ENCODE results near the gene APC. TPM values are rescaled to one million over a fixed set of nuclear protein-coding genes. Genes with fewer than 3 reads are reported as not detected.

The APC gene
- total and polyA plus RNA-seq, 10 of the 15 experiments (the other 5 are each of a cell fraction or from before 2014, with no cell fraction given): 3.2 to 23.3 (median 13.8) TPM

DNA sequence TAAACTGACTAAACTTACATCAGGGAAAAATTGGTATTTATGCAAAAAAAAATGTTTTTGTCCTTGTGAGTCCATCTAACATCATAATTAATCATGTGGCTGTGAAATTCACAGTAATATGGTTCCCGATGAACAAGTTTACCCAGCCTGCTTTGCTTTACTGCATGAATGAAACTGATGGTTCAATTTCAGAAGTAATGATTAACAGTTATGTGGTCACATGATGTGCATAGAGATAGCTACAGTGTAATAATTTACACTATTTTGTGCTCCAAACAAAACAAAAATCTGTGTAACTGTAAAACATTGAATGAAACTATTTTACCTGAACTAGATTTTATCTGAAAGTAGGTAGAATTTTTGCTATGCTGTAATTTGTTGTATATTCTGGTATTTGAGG is 106.8 kb downstream of the APC start:
- in situ Hi-C loops (cut with MboI) (no loop called here), intact Hi-C loops (cut with micrococcal nuclease; ENCODE audit: unreplicated experiment) (no loop called here)
- ChIA-PET CTCF (interaction anchor here (0.6 to 1.1 kb wide), 3 partner anchors 152 to 292 kb away, joined by 3 read pairs; no protein-coding TSS in a partner anchor), POLR2A (interaction anchor here (0.6 to 1.1 kb wide), 2 partner anchors 17 to 31 kb away, joined by 4 to 5 read pairs; partner anchors contain the start of gene SRP19), RAD21 (ENCODE audit: unreplicated experiment) (interaction anchor here (0.6 kb wide), 1 partner anchor 16 kb away, joined by 3 read pairs; the partner anchor contains the start of gene SRP19), SMC1A (ENCODE audit: uncharacterized antibody, unreplicated experiment) (interaction anchor here (1.1 kb wide), 1 partner anchor 72 kb away, joined by 4 read pairs; no protein-coding TSS in a partner anchor)
- no peak for TF ChIP-seq EED (IDR thresholded peaks at IDR 0.05; ENCODE audit: low read depth)
- no peak for TF ChIP-seq NBN (IDR thresholded peaks at IDR 0.05)
- no peak for TF ChIP-seq STAT1 (conservative IDR thresholded peaks at IDR 0.05)
- no peak for TF ChIP-seq SMARCA5 (IDR thresholded peaks at IDR 0.05)
- no peak for TF ChIP-seq ZNF207 (IDR thresholded peaks at IDR 0.05; ENCODE audit: borderline replicate concordance)
- TF ChIP-seq MYB (IDR thresholded peaks at IDR 0.05; ENCODE audit: borderline replicate concordance, low read depth, low read length): no peak
- TF ChIP-seq RBBP5 (conservative IDR thresholded peaks at IDR 0.05): no peak
- TF ChIP-seq DPF2 (IDR thresholded peaks at IDR 0.05): no peak
- TF ChIP-seq CBX3 (IDR thresholded peaks at IDR 0.05; ENCODE audit: borderline replicate concordance, low read depth): no peak
- TF ChIP-seq POLR2AphosphoS2 (IDR thresholded peaks at IDR 0.05; ENCODE audit: low read depth, low read length): no peak
- TF ChIP-seq, protein P1, sequence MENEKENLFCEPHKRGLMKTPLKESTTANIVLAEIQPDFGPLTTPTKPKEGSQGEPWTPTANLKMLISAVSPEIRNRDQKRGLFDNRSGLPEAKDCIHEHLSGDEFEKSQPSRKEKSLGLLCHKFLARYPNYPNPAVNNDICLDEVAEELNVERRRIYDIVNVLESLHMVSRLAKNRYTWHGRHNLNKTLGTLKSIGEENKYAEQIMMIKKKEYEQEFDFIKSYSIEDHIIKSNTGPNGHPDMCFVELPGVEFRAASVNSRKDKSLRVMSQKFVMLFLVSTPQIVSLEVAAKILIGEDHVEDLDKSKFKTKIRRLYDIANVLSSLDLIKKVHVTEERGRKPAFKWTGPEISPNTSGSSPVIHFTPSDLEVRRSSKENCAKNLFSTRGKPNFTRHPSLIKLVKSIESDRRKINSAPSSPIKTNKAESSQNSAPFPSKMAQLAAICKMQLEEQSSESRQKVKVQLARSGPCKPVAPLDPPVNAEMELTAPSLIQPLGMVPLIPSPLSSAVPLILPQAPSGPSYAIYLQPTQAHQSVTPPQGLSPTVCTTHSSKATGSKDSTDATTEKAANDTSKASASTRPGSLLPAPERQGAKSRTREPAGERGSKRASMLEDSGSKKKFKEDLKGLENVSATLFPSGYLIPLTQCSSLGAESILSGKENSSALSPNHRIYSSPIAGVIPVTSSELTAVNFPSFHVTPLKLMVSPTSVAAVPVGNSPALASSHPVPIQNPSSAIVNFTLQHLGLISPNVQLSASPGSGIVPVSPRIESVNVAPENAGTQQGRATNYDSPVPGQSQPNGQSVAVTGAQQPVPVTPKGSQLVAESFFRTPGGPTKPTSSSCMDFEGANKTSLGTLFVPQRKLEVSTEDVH (IDR thresholded peaks at IDR 0.05; ENCODE audit: low read depth, partially characterized antibody): no peak
- TF ChIP-seq, protein P2, sequence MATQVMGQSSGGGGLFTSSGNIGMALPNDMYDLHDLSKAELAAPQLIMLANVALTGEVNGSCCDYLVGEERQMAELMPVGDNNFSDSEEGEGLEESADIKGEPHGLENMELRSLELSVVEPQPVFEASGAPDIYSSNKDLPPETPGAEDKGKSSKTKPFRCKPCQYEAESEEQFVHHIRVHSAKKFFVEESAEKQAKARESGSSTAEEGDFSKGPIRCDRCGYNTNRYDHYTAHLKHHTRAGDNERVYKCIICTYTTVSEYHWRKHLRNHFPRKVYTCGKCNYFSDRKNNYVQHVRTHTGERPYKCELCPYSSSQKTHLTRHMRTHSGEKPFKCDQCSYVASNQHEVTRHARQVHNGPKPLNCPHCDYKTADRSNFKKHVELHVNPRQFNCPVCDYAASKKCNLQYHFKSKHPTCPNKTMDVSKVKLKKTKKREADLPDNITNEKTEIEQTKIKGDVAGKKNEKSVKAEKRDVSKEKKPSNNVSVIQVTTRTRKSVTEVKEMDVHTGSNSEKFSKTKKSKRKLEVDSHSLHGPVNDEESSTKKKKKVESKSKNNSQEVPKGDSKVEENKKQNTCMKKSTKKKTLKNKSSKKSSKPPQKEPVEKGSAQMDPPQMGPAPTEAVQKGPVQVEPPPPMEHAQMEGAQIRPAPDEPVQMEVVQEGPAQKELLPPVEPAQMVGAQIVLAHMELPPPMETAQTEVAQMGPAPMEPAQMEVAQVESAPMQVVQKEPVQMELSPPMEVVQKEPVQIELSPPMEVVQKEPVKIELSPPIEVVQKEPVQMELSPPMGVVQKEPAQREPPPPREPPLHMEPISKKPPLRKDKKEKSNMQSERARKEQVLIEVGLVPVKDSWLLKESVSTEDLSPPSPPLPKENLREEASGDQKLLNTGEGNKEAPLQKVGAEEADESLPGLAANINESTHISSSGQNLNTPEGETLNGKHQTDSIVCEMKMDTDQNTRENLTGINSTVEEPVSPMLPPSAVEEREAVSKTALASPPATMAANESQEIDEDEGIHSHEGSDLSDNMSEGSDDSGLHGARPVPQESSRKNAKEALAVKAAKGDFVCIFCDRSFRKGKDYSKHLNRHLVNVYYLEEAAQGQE (IDR thresholded peaks at IDR 0.05; ENCODE audit: low read depth, low read length): no peak
- TF ChIP-seq, protein P3, sequence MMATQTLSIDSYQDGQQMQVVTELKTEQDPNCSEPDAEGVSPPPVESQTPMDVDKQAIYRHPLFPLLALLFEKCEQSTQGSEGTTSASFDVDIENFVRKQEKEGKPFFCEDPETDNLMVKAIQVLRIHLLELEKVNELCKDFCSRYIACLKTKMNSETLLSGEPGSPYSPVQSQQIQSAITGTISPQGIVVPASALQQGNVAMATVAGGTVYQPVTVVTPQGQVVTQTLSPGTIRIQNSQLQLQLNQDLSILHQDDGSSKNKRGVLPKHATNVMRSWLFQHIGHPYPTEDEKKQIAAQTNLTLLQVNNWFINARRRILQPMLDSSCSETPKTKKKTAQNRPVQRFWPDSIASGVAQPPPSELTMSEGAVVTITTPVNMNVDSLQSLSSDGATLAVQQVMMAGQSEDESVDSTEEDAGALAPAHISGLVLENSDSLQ (IDR thresholded peaks at IDR 0.05): no peak
- Histone ChIP-seq H3K79me2 (ENCODE audit: control insufficient read depth, insufficient read depth, low read length) (no peaks in the 10 kb centered on the region), H3K27ac (ENCODE audit: control insufficient read depth, insufficient read depth) (no peak overlapping the region), H3K9me3 (replicated peaks; ENCODE audit: control insufficient read depth, insufficient read depth, low read length) (no peaks in the 10 kb centered on the region), H3K4me1 (ENCODE audit: control insufficient read depth, insufficient read depth, low read length) (no peaks in the 10 kb centered on the region), H2AFZ (ENCODE audit: control insufficient read depth, low read depth, low read length) (no peak overlapping the region), H3K27me3 (replicated peaks in 1 of 2; ENCODE audit: control insufficient read depth in 2 of 2, insufficient read depth in 2 of 2, low read length in 1 of 2) (no peaks in the 10 kb centered on the region), H3K36me3 (ENCODE audit: control insufficient read depth in 2 of 2, insufficient read depth in 2 of 2, low read length in 1 of 2) (peaks cover 0 to 2% of the 10 kb centered on the region in 2 experiments; a peak in 2 of 4 replicates), H3K9ac (ENCODE audit: control insufficient read depth, insufficient read depth, low read length) (no peak overlapping the region), H3K4me3 (no peak overlapping the region), H4K20me1 (ENCODE audit: control insufficient read depth, insufficient read depth) (no peaks in the 10 kb centered on the region), H3K4me2 (ENCODE audit: control insufficient read depth, insufficient read depth) (no peak overlapping the region)
- WGBS (ENCODE audit: insufficient coverage, insufficient replicate concordance, low lambda C conversion rate, missing lambda C conversion rate): 100% methylated on average over 1 of the region's 1 CpG
- peak; percentile 23; the same call in 1 of the 3 replicates for ATAC-seq
- no TSS peak for BruUV-seq (replicated peaks)
- DNase-seq (ENCODE audit: low read depth, low spot score): no peak
- no peak for FAIRE-seq

All from GM12878 (cell line).